H9 (cell line): ENCODE results near the gene KRTAP16-1. TPM values are rescaled to one million over a fixed set of nuclear protein-coding genes. Genes with fewer than 3 reads are reported as not detected.
"Not testable (repeated sequence)": the region's sequence is repeated elsewhere in the genome, so short reads cannot be mapped to it uniquely, and the experiment has no call there.

Experiments used
- DNase-seq: peaks from one replicate; pipeline ENCODE4 v3.0.0-alpha.2; 2017
- H2AFZ ChIP-seq: one replicate; pipeline ENCODE4 v1.6.1; 2013; ENCODE audit warnings: mild to moderate bottlenecking, low read length, control low read depth, moderate library complexity
- H2AK5ac ChIP-seq: 2 replicates; pipeline ENCODE4 v1.6.1; 2013; ENCODE audit warnings: low read length, control low read depth, mixed read lengths; ENCODE audit not compliant: insufficient read length
- H2BK120ac ChIP-seq: one replicate; pipeline ENCODE4 v1.6.1; 2013; ENCODE audit warnings: low read depth, mild to moderate bottlenecking, low read length, control low read depth, inconsistent platforms; ENCODE audit not compliant: poor library complexity, severe bottlenecking
- H2BK12ac ChIP-seq: 2 replicates; pipeline ENCODE4 v1.6.1; 2013; ENCODE audit warnings: low read length, control low read depth, mixed read lengths, low read depth; ENCODE audit not compliant: insufficient read length
- H2BK15ac ChIP-seq: 2 replicates; pipeline ENCODE4 v1.6.1; 2013; ENCODE audit warnings: low read depth, low read length, control low read depth
- H2BK20ac ChIP-seq: one replicate; pipeline ENCODE4 v1.6.1; 2013; ENCODE audit warnings: low read depth, mild to moderate bottlenecking, low read length, control low read depth, inconsistent platforms; ENCODE audit not compliant: poor library complexity, severe bottlenecking
- H2BK5ac ChIP-seq: 2 replicates; pipeline ENCODE4 v1.6.1; 2013; ENCODE audit warnings: low read length, control low read depth, mixed read lengths; ENCODE audit not compliant: insufficient read length
- H3K14ac ChIP-seq: 2 replicates; pipeline ENCODE4 v1.6.1; 2013; ENCODE audit warnings: low read length, control low read depth; ENCODE audit not compliant: insufficient read depth
- H3K18ac ChIP-seq: 2 replicates; pipeline ENCODE4 v1.6.1; 2013; ENCODE audit warnings: low read depth, mild to moderate bottlenecking, mixed read lengths, low read length, control low read depth; ENCODE audit not compliant: insufficient read length
- H3K23ac ChIP-seq: 2 replicates; pipeline ENCODE4 v1.6.1; 2013; ENCODE audit warnings: low read length, control low read depth, mixed read lengths, low read depth; ENCODE audit not compliant: insufficient read length
- H3K23me2 ChIP-seq: 2 replicates; pipeline ENCODE4 v1.6.1; 2013; ENCODE audit warnings: low read depth, mild to moderate bottlenecking, mixed read lengths, low read length, control low read depth; ENCODE audit not compliant: insufficient read length, poor library complexity, severe bottlenecking
- H3K27ac ChIP-seq: 2 replicates; pipeline ENCODE4 v1.5.1; 2013; ENCODE audit warnings: low read length, control low read depth, mixed read lengths, low read depth; ENCODE audit not compliant: insufficient read length
- H3K27me3 ChIP-seq: 2 replicates; pipeline ENCODE4 v1.6.1; 2013; ENCODE audit warnings: low read length, control low read depth, inconsistent platforms; ENCODE audit not compliant: insufficient read depth
- H3K4ac ChIP-seq: 2 replicates; pipeline ENCODE4 v1.6.1; 2013; ENCODE audit warnings: low read depth, mild to moderate bottlenecking, control low read depth, inconsistent platforms, low read length, moderate library complexity
- H3K4me1 ChIP-seq: 2 replicates; pipeline ENCODE4 v1.6.1; 2013; ENCODE audit warnings: low read length, control low read depth, inconsistent platforms; ENCODE audit not compliant: insufficient read depth
- H3K4me2 ChIP-seq: 2 replicates; pipeline ENCODE4 v1.6.1; 2013; ENCODE audit warnings: low read length, control low read depth, mixed read lengths; ENCODE audit not compliant: insufficient read length, insufficient read depth
- H3K56ac ChIP-seq: 2 replicates; pipeline ENCODE4 v1.6.1; 2013; ENCODE audit warnings: low read depth, mild to moderate bottlenecking, mixed read lengths, low read length, control low read depth; ENCODE audit not compliant: insufficient read length
- H3K79me1 ChIP-seq: 2 replicates; pipeline ENCODE4 v1.6.1; 2013; ENCODE audit warnings: low read depth, mild to moderate bottlenecking, moderate library complexity, low read length, control low read depth, inconsistent platforms; ENCODE audit not compliant: insufficient read depth, poor library complexity, severe bottlenecking
- H3K79me2 ChIP-seq: 2 replicates; pipeline ENCODE4 v1.6.1; 2013; ENCODE audit warnings: low read length, control low read depth, inconsistent platforms; ENCODE audit not compliant: insufficient read depth
- H3K9ac ChIP-seq: 2 replicates; pipeline ENCODE4 v1.6.1; 2013; ENCODE audit warnings: low read length, control low read depth, mixed read lengths; ENCODE audit not compliant: insufficient read length; ENCODE audit errors: extremely low read depth
- H3K9me3 ChIP-seq: one replicate; pipeline ENCODE4 v1.6.1; 2013; ENCODE audit warnings: low read depth, low read length, inconsistent platforms; ENCODE audit not compliant: control insufficient read depth
- H3T11ph ChIP-seq: one replicate; pipeline ENCODE4 v1.6.1; 2013; ENCODE audit warnings: mild to moderate bottlenecking, low read length, control low read depth, inconsistent platforms
- H4K20me1 ChIP-seq: one replicate; pipeline ENCODE4 v1.6.1; 2013; ENCODE audit not compliant: control insufficient read depth, insufficient read length, insufficient read depth
- H4K5ac ChIP-seq: 2 replicates; pipeline ENCODE4 v1.6.1; 2013; ENCODE audit warnings: low read depth, mild to moderate bottlenecking, mixed read lengths, low read length, control low read depth; ENCODE audit not compliant: insufficient read length
- H4K8ac ChIP-seq: replicated peaks from 2 replicates; pipeline ENCODE4 v1.6.1; 2013; ENCODE audit warnings: low read length, control low read depth, mixed read lengths, low read depth; ENCODE audit not compliant: insufficient read length
- H4K91ac ChIP-seq: 2 replicates; pipeline ENCODE4 v1.6.1; 2013; ENCODE audit warnings: low read depth, mild to moderate bottlenecking, moderate library complexity, mixed read lengths, low read length, control low read depth; ENCODE audit not compliant: insufficient read length
- H3K27ac Mint-ChIP-seq, 3 experiments: 2 replicates in 2 of 3; 3 replicates in 1 of 3; pipeline ENCODE4 v1.8.0; 2020 to 2021; ENCODE audit warnings: mixed read lengths in 3 of 3, mild to moderate bottlenecking in 1 of 3, moderate library complexity in 1 of 3
- H3K27me3 Mint-ChIP-seq: 2 replicates; pipeline ENCODE4 v1.8.0; 2021; ENCODE audit warnings: low read depth, mild to moderate bottlenecking, moderate library complexity, mixed read lengths
- H3K36me3 Mint-ChIP-seq, 3 experiments: 2 replicates in 2 of 3; 3 replicates in 1 of 3; pipeline ENCODE4 v1.8.0; 2020 to 2021; ENCODE audit warnings: low read depth in 3 of 3, mixed read lengths in 3 of 3; ENCODE audit not compliant: insufficient read depth in 1 of 3
- H3K4me1 Mint-ChIP-seq, 2 experiments: 2 replicates each; pipeline ENCODE4 v1.8.0; 2020; ENCODE audit warnings: mixed read lengths in 2 of 2
- H3K4me3 Mint-ChIP-seq, 2 experiments: 2 replicates in 1 of 2; 3 replicates in 1 of 2; pipeline ENCODE4 v1.8.0; 2020 to 2021; ENCODE audit warnings: mild to moderate bottlenecking in 2 of 2, mixed read lengths in 2 of 2, moderate library complexity in 1 of 2
- H3K9me3 Mint-ChIP-seq, 2 experiments: 2 replicates in 1 of 2; 3 replicates in 1 of 2; pipeline ENCODE4 v1.8.0; 2020; ENCODE audit warnings: mild to moderate bottlenecking in 2 of 2, mixed read lengths in 2 of 2, moderate library complexity in 1 of 2
- CTCF ChIP-seq: fragments of 200-600 bp; sonication (generic); conservative IDR thresholded peaks from 3 replicates; pipeline ENCODE4 v1.8.0; 2021; ENCODE audit warnings: antibody characterized with exemption, mild to moderate bottlenecking
- WGBS: extraction: QIAGEN DNeasy Blood & Tissue Kit; methylation state at CpG from one replicate; pipeline ENCODE4 v1.1.7; 2013; ENCODE audit warnings: missing lambda C conversion rate, low lambda C conversion rate, mixed read lengths; ENCODE audit not compliant: insufficient read length; ENCODE audit errors: extremely low coverage; 5-methylcytosine and 5-hydroxymethylcytosine counted together
- total RNA-seq: library from RNA; stranded (reverse); gene quantifications from 2 replicates; pipeline ENCODE4 v1.2.1, GENCODE V29; 2021

The KRTAP16-1 gene
- total RNA-seq, 1 experiment from 2014 or later = not detected

- Histone ChIP-seq H2BK120ac (no peak overlapping the region), H2BK20ac (no peak overlapping the region), H4K20me1 (no peaks in the 10 kb centered on the region), H4K5ac (no peak overlapping the region), H3K23ac (no peak overlapping the region), H3T11ph (no peak overlapping the region), H3K4me2 (no peak overlapping the region), H3K9ac (no peak overlapping the region), H3K4me1 (no peaks in the 10 kb centered on the region), H3K4ac (no peak overlapping the region), H3K14ac (no peak overlapping the region; the same call in 1 of the 2 replicates), H3K27me3 (no peaks in the 10 kb centered on the region), H3K56ac (no peak overlapping the region), H2BK5ac (no peak overlapping the region), H3K79me1 (no peaks in the 10 kb centered on the region), H2AK5ac (no peak overlapping the region), H4K91ac (no peak overlapping the region), H3K18ac (no peak overlapping the region), H4K8ac (no peak overlapping the region), H3K27ac (no peak overlapping the region), H3K23me2 (no peaks in the 10 kb centered on the region), H2BK12ac (no peak overlapping the region), H3K79me2 (no peaks in the 10 kb centered on the region), H3K9me3 (no peaks in the 10 kb centered on the region), H2AFZ (no peak overlapping the region), H2BK15ac (no peak overlapping the region)
- no peak for TF ChIP-seq CTCF
- Mint-ChIP-seq H3K27ac (no peak overlapping the region), H3K4me3 (no peak overlapping the region), H3K4me1 (no peaks in the 10 kb centered on the region), H3K36me3 (peaks cover 0 to 3% (median 0%) of the 10 kb centered on the region in 3 experiments; a peak in 2 of 7 replicates), H3K9me3 (peaks cover 3 to 5% of the 10 kb centered on the region in 2 experiments; a peak in 4 of 5 replicates), H3K27me3 (peaks cover 11% of the 10 kb centered on the region)
- DNase-seq = peak; percentile 18
- whole genome bisulfite sequencing = no CpG with 5 or more reads among the region's 7 CpGs
These were observed 39.0 kb upstream of the KRTAP16-1 start for GRCh38 chr17:41347869-41348760.

- H4K5ac ChIP-seq, H3K23me2 ChIP-seq, H3K9me3 ChIP-seq, H2AK5ac ChIP-seq, H3K27me3 ChIP-seq, H3K27me3 Mint-ChIP-seq, H3K23ac ChIP-seq, H3K4me2 ChIP-seq, H2BK20ac ChIP-seq, H4K91ac ChIP-seq, H3K4me1 ChIP-seq, H3K18ac ChIP-seq, H2BK120ac ChIP-seq, H2BK5ac ChIP-seq, H2BK15ac ChIP-seq, H3K14ac ChIP-seq, H3K56ac ChIP-seq, H2BK12ac ChIP-seq, H3K4me3 Mint-ChIP-seq, H3K79me1 ChIP-seq, H3K9ac ChIP-seq, H3K79me2 ChIP-seq, H3K27ac ChIP-seq, H2AFZ ChIP-seq, H3K4me1 Mint-ChIP-seq, H3K4ac ChIP-seq, H4K8ac ChIP-seq, H3T11ph ChIP-seq, H4K20me1 ChIP-seq, H3K27ac Mint-ChIP-seq, DNase-seq: not testable (repeated sequence)
- H3K9me3 Mint-ChIP-seq = peaks cover 13 to 20% of the 10 kb centered on the region in 2 experiments
- WGBS = no CpG with 5 or more reads among the region's 16 CpGs
- H3K36me3 Mint-ChIP-seq = peaks cover 2 to 19% (median 3%) of the 10 kb centered on the region in 3 experiments
These were observed 37.3 kb upstream of the KRTAP16-1 start for GRCh38 chr17:41346421-41346820.
